ENCODE data around the gene ACOX3. TPM values are rescaled to one million over a fixed set of nuclear protein-coding genes. Genes with fewer than 3 reads are reported as not detected.

The ACOX3 gene
- polyA plus RNA-seq, 1 donor (not counting 4 experiments of a cell fraction or from before 2014, with no cell fraction given): 6.7 TPM

DNA sequence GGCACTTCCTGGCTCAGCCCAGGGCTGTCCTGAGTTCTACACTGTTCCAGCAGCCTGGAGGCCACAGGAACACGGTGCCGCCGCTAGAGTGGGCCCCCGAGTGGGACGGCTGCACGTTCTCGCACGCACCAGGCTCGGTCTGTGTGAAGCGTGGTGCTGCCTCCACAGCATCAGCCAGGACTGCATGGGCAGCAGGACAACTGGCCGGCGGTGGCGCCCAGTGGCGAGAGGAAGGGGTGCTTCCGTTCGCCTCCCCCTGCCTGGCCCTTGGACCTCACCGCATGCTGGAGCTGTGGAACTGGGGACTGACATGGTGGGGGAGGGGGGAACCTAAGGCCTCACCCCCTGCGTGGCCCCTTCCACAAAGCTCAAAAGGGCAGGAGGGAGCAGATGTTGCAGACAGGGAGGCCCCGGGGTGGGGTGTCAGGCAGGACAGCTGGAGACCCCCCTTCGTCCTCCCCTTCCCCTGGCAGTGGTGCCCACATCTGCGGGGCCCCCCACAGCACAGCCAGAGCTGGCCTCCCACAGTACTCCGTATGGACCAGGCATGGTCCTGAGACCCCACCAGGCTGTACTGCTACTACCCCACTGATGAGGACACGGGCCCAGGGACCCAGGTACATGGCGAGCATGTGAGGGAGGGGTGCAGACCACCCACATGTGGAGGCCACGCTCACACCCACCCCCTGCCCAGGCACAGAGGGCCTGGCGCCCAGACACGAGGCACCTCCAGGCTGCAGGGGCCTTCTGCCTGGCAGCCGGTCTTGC lies 58.5 kb downstream of the ACOX3 start:
- no peaks in the 10 kb centered on the region for H3K27me3 ChIP-seq (ENCODE audit: control insufficient read depth, extremely low read depth, insufficient read depth, low read length)
- H4K20me1 ChIP-seq (ENCODE audit: control insufficient read depth, extremely low read depth, insufficient read depth, low read length): no peaks in the 10 kb centered on the region
- no peak overlapping the region for H3K27ac ChIP-seq (ENCODE audit: control insufficient read depth, insufficient read depth, low read length)
- no peaks in the 10 kb centered on the region for H3K4me1 ChIP-seq (ENCODE audit: control insufficient read depth, extremely low read depth, insufficient read depth, low read length)
- H3K9me3 ChIP-seq (ENCODE audit: control insufficient read depth, low read depth, low read length): no peaks in the 10 kb centered on the region
- no peak overlapping the region for H3K4me3 ChIP-seq (ENCODE audit: control insufficient read depth in 2 of 3, extremely low read depth in 1 of 3, insufficient read depth in 2 of 3, low read depth in 1 of 3, low read length in 3 of 3)
- dilution Hi-C loops (cut with MboI; ENCODE audit: extremely low pct_ligation_motif_present, low sequenced_read_pairs): no loop called here
- no peaks in the 10 kb centered on the region for H3K9me1 ChIP-seq (ENCODE audit: control insufficient read depth, extremely low read depth, insufficient read depth, low read length)
- no peaks in the 10 kb centered on the region for H3K79me2 ChIP-seq (ENCODE audit: control insufficient read depth, insufficient read depth, low read length)
- FAIRE-seq (no peak), DNase-seq (ENCODE audit: low read depth, low spot score) (no peak)
- no peak overlapping the region for H3K9ac ChIP-seq (ENCODE audit: control insufficient read depth, extremely low read depth, insufficient read depth, low read length)
- H3K36me3 ChIP-seq (ENCODE audit: control insufficient read depth in 2 of 2, extremely low read depth in 1 of 2, insufficient read depth in 2 of 2, low read length in 2 of 2): peaks cover 0 to 6% of the 10 kb centered on the region in 2 experiments
- H2AFZ ChIP-seq (ENCODE audit: control insufficient read depth, low read length): no peak overlapping the region
- H3K4me2 ChIP-seq (ENCODE audit: control insufficient read depth, extremely low read depth, insufficient read depth, low read depth, low read length): no peak overlapping the region
- TF ChIP-seq EZH2 (IDR thresholded peaks at IDR 0.05; ENCODE audit: low read length): no peak
- TF ChIP-seq, protein P1, sequence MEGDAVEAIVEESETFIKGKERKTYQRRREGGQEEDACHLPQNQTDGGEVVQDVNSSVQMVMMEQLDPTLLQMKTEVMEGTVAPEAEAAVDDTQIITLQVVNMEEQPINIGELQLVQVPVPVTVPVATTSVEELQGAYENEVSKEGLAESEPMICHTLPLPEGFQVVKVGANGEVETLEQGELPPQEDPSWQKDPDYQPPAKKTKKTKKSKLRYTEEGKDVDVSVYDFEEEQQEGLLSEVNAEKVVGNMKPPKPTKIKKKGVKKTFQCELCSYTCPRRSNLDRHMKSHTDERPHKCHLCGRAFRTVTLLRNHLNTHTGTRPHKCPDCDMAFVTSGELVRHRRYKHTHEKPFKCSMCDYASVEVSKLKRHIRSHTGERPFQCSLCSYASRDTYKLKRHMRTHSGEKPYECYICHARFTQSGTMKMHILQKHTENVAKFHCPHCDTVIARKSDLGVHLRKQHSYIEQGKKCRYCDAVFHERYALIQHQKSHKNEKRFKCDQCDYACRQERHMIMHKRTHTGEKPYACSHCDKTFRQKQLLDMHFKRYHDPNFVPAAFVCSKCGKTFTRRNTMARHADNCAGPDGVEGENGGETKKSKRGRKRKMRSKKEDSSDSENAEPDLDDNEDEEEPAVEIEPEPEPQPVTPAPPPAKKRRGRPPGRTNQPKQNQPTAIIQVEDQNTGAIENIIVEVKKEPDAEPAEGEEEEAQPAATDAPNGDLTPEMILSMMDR (optimal IDR thresholded peaks at IDR 0.05 in 1 of 3, IDR thresholded peaks at IDR 0.05 in 1 of 3, conservative IDR thresholded peaks at IDR 0.05 in 1 of 3; ENCODE audit: extremely low read depth in 1 of 3, insufficient read depth in 2 of 3, low read length in 3 of 3): no peak

DNA sequence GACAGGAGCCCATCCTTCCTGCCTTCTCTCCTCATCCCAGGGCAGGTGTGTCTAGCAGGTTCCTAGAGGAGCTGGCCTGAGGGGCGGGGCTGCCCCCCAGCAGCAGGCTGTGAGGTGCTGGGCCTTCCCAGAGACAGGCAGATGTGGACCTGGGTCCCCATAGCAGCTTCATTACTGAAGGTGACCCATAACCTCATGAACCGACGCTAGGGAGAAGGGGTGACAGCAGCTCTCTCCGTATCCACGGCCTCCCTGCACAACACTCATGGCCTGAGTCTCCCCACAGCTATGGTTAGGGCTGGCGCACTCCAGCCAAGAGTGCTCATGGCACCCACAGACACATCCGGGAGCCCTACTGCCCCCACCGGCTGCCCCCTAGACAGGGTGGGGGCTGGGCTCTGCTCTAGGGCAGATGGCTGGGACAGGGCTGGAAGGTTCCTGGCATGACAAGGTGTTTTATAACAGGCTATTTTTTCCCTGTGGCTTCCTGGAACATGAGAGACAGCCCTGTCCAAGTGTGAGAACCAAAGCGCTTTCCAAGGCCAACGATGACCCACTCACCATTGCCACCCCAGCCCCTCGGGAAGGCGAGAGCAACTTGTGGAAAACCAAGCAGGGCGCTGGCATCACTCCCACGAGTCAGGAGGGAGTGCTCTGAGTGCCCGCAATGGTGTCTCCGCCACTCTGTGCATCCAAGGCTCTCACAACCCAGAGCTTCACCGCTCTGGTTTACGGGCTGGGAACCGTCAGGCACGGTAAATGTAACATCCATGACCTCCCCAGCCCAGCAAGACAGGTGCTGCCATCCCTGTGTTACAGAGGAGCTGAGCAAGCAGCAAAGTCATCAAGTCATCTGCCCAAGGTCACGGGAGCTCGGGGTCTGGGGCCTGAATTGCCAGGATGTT lies 59.8 kb downstream of the ACOX3 start:
- dilution Hi-C loops (cut with MboI; ENCODE audit: extremely low pct_ligation_motif_present, low sequenced_read_pairs): no loop called here
- no peak for FAIRE-seq
- H3K4me2 ChIP-seq (ENCODE audit: control insufficient read depth, extremely low read depth, insufficient read depth, low read depth, low read length): no peak overlapping the region

More for the DNA sequence above, 59.8 kb downstream of the ACOX3 start:
- no peak overlapping the region for H3K4me3 ChIP-seq (ENCODE audit: control insufficient read depth in 2 of 3, extremely low read depth in 1 of 3, insufficient read depth in 2 of 3, low read depth in 1 of 3, low read length in 3 of 3)
- H3K9me1 ChIP-seq (ENCODE audit: control insufficient read depth, extremely low read depth, insufficient read depth, low read length): no peaks in the 10 kb centered on the region
- H3K36me3 ChIP-seq (ENCODE audit: control insufficient read depth in 2 of 2, extremely low read depth in 1 of 2, insufficient read depth in 2 of 2, low read length in 2 of 2): peaks cover 0 to 4% of the 10 kb centered on the region in 2 experiments
- H4K20me1 ChIP-seq (ENCODE audit: control insufficient read depth, extremely low read depth, insufficient read depth, low read length): no peaks in the 10 kb centered on the region
- H3K79me2 ChIP-seq (ENCODE audit: control insufficient read depth, insufficient read depth, low read length): no peaks in the 10 kb centered on the region
- no peaks in the 10 kb centered on the region for H3K27me3 ChIP-seq (ENCODE audit: control insufficient read depth, extremely low read depth, insufficient read depth, low read length)
- no peak overlapping the region for H2AFZ ChIP-seq (ENCODE audit: control insufficient read depth, low read length)
- H3K9ac ChIP-seq (ENCODE audit: control insufficient read depth, extremely low read depth, insufficient read depth, low read length): no peak overlapping the region
- H3K4me1 ChIP-seq (ENCODE audit: control insufficient read depth, extremely low read depth, insufficient read depth, low read length): no peaks in the 10 kb centered on the region
- no peak overlapping the region for H3K27ac ChIP-seq (ENCODE audit: control insufficient read depth, insufficient read depth, low read length)
- TF ChIP-seq, protein P1 (optimal IDR thresholded peaks at IDR 0.05 in 1 of 3, IDR thresholded peaks at IDR 0.05 in 1 of 3, conservative IDR thresholded peaks at IDR 0.05 in 1 of 3; ENCODE audit: extremely low read depth in 1 of 3, insufficient read depth in 2 of 3, low read length in 3 of 3): no peak
- no peak for TF ChIP-seq EZH2 (IDR thresholded peaks at IDR 0.05; ENCODE audit: low read length)
- H3K9me3 ChIP-seq (ENCODE audit: control insufficient read depth, low read depth, low read length): no peaks in the 10 kb centered on the region
- no peak for DNase-seq (ENCODE audit: low read depth, low spot score)

All from keratinocyte (primary cell).